Glomerular visceral epithelial cell (primary cell): ENCODE results near the gene GINS3.
"Not testable (repeated sequence)": the region's sequence is repeated elsewhere in the genome, so short reads cannot be mapped to it uniquely, and the experiment has no call there.

ENCODE experiments used
- DNase-seq: peaks from one replicate; pipeline ENCODE4 v3.0.0-alpha.2; 2016; ENCODE audit errors: extremely low spot score

The GINS3 gene

DNA sequence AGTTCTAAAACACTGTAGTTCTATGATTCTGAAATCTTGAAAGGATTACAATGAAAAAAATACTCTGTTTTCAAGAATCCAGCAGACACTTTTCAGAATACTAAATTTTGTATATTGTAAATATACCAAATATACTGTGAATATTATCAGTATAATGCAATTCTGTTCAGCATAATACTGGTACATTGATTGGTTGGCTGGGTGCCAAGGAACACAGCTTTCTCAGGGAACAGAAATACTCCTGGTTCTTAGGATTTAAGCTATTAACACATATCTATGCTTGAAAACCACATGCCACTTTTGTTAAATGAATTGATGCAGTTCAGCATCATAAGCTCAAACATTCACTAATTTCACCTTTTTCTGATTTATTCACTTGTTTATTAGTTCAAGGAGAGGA, 2.5 kb upstream of the GINS3 start:
- no peak for DNase-seq

- peak; percentile 4 for DNase-seq
Observed at GRCh38 chr16:58393138-58393504, 850 bp downstream of the GINS3 start.

GRCh38 chr16:58396897-58397296, 4.6 kb downstream of the GINS3 start:
- not testable (repeated sequence) for DNase-seq

DNA sequence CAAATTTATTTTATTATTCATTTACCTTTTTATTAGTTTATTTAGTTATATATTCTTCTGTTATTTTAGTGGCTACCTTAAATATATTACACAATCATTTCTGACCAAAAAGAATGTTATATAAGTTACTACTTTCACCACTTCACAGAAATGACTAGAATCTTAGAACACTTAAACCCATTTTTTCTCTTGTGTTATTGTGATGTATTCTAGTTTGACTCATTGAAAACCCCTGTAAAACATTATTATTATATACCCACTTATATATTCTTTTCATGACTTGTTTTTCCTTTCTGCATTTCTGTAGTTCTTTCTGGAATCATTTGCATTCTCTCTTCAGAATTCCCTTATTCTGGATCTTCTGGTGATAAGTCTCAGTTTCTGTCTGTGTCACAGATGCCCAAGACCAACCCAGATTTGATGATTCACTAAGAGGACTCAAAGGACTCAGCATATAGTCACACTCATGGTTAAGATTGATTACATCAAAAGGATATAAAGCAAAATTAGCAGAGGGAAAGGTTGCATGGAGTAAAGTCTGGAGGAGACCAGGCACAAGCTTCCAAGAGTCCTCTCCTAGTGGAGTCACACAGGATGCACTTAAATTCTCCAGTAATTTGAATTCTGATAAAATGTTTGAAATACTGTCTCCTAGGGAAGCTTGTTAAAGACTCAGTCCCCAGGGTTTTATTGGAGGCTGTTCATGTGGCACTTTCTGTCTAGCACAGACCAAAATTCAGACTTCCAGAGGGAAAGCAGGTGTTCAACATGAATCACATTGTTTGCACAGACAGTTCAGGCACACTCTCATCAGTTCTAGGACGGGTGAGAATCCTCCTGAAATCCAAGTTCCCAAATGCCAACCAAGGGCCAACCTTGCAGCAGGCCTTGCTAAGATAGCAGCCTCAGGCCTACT, 7.7 kb downstream of the GINS3 start:
- DNase-seq, result no peak

DNA sequence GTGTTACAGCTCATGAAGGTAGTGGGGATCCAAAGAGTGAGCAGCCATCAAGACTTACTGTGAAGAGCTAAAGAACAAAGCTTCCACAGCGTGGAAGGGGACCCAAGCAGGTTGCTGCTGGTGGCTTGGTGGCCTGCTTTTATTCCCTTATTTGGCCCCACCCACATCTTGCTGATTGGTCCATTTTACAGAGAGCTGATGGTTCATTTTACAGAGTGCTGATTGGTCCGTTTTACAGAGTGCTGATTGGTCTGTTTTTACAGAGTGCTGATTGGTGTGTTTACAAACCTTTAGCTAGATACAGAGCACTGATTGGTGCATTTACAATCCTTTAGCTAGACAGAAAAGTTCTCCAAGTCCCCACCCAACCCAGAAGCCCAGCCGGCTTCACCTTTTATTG, 9.0 kb downstream of the GINS3 start:
- not testable (repeated sequence) for DNase-seq

DNA sequence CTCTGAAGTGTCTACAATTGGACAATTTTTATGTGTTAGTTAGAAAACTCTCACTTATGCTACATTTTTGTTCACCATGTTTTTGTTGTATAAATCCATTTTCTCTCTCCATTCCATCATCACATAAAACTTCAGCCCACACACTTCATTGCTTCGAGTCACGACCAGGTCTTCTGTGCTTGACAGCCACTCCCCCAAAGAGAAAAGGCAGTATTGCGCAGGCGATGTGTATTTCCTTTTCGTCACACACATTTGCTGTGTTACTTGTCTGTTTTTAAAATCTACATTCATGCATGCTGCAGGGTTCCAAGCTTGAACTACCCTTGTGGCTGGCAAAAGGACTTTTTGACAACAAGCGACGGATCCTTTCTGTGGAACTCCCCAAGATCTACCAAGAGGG, 10.5 kb downstream of the GINS3 start:
- DNase-seq, result no peak

GRCh38 chr16:58409316-58409973, 17.2 kb downstream of the GINS3 start:
- peak; percentile 42 for DNase-seq

GRCh38 chr16:58411336-58411735, 19.1 kb downstream of the GINS3 start:
- no peak for DNase-seq

DNA sequence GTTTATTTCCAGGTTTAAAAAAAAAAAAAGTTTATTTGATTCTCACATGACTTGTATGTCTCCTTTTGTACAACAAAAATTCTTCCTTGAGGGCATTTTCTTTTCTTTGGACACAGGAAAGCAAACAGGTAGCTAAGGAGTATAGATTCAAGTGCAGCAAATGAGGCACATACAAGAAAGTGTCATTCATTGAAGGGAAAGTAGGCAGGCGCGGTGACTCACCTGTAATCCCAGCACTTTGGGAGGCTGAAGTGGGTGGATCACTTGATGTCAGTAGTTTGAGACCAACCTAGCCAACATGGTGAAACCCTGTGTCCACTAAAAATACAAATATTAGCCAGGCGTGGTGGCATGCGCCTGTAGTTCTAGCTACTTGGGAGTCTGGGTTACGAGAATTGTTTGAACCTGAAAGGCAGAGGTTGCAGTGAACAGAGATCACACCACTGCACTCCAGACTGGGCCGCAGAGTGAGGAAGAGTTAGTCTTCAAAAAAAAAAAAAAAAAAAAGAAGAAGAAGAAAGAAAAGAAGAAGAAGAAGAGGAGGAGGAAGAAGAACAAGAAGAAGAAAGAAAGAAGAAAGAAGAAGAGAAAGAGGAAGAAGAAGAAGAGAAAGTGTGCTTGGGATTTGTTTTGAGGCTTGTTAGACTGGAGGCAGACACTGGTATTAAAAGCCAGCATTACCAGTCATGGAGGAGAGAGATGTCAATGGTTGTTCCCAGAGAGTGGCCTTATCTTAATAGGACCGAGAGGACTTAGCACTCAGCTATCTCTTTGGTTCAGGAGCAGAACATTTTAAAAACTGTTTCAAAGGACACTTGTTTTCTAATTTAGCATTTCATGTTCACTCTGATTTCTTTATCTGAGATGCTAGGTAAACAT, 19.7 kb downstream of the GINS3 start:
- no peak for DNase-seq

- not testable (repeated sequence) for DNase-seq
Observed at GRCh38 chr16:58412615-58412970, 20.3 kb downstream of the GINS3 start.

- no peak for DNase-seq
Observed at GRCh38 chr16:58413359-58413758, 21.1 kb downstream of the GINS3 start.

GRCh38 chr16:58415003-58415402, 22.7 kb downstream of the GINS3 start:
- DNase-seq, result no peak

DNA sequence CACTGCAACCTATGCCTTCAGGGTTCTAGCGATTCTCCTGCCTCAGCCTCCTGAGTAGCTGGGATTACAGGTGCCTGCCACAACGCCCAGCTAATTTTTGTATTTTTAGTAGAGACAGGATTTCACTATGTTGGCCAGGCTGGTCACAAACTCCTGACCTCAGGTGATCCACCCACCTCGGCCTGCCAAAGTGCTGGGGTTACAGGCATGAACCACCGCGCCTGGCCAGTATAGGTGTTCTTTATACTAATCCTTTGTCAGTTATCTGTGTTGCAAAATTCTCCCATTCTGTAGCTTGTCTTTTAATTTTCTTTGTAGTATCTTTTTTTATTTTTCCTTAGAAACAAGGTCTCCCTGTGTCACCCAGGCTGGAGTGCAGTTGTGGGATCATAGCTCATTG, 23.7 kb downstream of the GINS3 start:
- not testable (repeated sequence) for DNase-seq

- no peak for DNase-seq
Observed at GRCh38 chr16:58417035-58417434, 24.8 kb downstream of the GINS3 start.

- no peak for DNase-seq
Observed at GRCh38 chr16:58417600-58417999, 25.3 kb downstream of the GINS3 start.

GRCh38 chr16:58418026-58418425, 25.8 kb downstream of the GINS3 start:
- DNase-seq, result no peak

GRCh38 chr16:58418601-58419000, 26.3 kb downstream of the GINS3 start:
- DNase-seq, result peak; percentile 50

GRCh38 chr16:58419241-58419990, 27.1 kb downstream of the GINS3 start:
- no peak for DNase-seq

DNA sequence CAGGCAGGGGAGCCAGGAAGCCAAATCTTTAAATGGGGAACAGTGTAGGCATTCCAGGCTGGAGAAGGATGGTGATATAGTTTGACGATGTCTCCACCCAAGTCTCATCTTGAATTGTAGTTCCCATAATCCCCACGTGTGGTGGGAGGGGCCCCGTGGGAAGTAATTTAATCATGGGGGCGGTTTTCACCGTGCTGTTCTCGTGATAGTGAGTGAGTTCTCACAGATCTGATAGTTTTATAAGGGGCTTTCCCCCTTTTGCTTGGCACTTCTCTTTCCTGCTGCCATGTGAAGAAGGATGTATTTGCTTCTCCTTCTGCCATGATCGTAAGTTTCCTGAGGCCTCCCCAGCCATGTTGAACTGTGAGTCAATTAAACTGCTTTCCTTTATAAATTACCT, 28.8 kb downstream of the GINS3 start:
- DNase-seq, result no peak

DNA sequence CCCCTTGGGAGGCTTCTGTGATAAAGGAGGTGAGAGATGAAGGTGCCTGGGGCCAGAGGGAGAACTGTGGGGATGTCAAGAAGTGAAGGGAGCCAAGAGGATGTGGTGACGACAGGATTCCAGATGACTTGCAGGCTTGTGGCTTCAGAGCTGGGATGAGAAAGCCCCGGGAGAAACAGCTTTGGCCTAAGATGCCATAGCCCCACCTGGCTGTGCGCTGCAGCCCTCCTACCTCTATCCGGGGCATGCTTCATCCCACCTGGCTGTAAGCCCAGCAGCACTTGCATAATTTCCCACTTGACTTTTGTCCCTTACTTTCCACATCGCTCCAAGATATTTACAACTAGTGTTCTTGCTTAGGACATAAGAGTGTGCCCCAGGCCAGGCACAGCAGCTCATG, 29.3 kb downstream of the GINS3 start:
- peak; percentile 53 for DNase-seq

DNA sequence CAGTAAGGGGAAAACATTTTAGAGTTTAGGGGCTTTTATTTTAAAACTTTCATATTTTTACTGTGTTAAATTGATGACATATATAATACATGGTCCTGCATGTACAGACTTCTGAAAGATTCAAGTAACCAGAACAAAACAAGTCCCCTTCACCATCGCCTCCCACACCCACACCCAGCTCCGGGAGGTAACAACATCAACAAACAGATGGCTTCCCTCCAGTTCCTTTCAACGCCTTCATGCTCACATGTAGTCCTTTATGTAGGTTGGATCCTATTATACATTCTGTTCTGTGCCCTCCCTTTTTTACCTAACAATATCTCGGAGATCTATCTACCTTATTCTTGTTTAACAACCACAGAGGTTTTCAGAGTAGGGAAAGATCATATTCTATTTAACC, 30.5 kb downstream of the GINS3 start:
- DNase-seq, result no peak

DNA sequence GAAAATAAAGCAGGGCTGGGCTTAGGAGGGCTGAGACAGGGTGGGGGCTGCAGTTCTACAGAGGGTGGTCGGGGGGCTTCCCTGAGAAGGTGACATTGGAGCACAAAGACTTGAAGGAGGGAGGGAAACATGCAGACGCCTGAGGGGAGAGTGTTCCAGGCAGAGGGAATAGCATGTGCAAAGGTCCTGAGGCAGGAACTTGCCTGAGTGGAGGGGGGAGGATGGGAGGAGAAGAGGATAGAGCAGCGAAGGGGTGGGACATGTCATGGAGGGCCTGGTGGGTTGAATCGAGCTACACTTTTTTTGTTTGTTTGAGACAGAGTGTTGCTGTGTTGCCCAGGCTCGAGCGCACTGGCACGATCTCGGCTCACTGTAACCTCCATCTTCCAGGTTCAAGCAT, 33.0 kb downstream of the GINS3 start:
- DNase-seq, result no peak
